OCI-LY3 (cell line): ENCODE data around the gene CNTRL.

Source experiments
- H2AFZ ChIP-seq: fragments of 200-600, 300-600 bp; shearing (Covaris generic); 2 replicates; pipeline ENCODE4 v1.6.0; 2014; ENCODE audit warnings: antibody characterized with exemption, low read depth, low read length
- H3K27ac ChIP-seq: fragments of 200-600, 300-600 bp; sonication (generic); 2 replicates; pipeline ENCODE4 v1.5.1; 2014; ENCODE audit warnings: mild to moderate bottlenecking, low read length, moderate library complexity, mixed read lengths
- H3K27me3 ChIP-seq: fragments of 200-600, 300-600 bp; sonication (generic); 2 replicates; pipeline ENCODE4 v1.6.1; 2014; ENCODE audit warnings: low read depth, low read length, mixed read lengths
- H3K36me3 ChIP-seq: fragments of 200-600, 300-600 bp; sonication (generic); replicated peaks from 2 replicates; pipeline ENCODE3; 2014; ENCODE audit warnings: low read depth, low read length, mixed read lengths
- H3K4me1 ChIP-seq: fragments of 300-600, 200-600 bp; sonication (generic); 2 replicates; pipeline ENCODE4 v1.6.1; 2014; ENCODE audit warnings: low read length, mixed read lengths
- H3K4me2 ChIP-seq: fragments of 200-600, 300-600 bp; sonication (generic); 2 replicates; pipeline ENCODE4 v1.6.1; 2014; ENCODE audit warnings: low read length, mixed read lengths
- H3K4me3 ChIP-seq: fragments of 300-600, 200-600 bp; sonication (generic); 2 replicates; pipeline ENCODE4 v1.5.1; 2014; ENCODE audit warnings: antibody characterized with exemption, mild to moderate bottlenecking, low read length, moderate library complexity
- H3K79me2 ChIP-seq: fragments of 300-600, 200-600 bp; shearing (Covaris generic); 2 replicates; pipeline ENCODE4 v1.6.1; 2014; ENCODE audit warnings: mild to moderate bottlenecking, low read length, mixed read lengths
- H3K9ac ChIP-seq: fragments of 300-600, 200-600 bp; shearing (Covaris generic); 2 replicates; pipeline ENCODE4 v1.6.0; 2014; ENCODE audit warnings: mild to moderate bottlenecking, low read length, moderate library complexity
- H3K9me3 ChIP-seq: fragments of 200-600, 300-600 bp; shearing (Covaris generic); 2 replicates; pipeline ENCODE4 v1.6.1; 2014; ENCODE audit warnings: low read length, mixed read lengths; ENCODE audit not compliant: insufficient read depth
- H4K20me1 ChIP-seq: fragments of 200-600, 300-600 bp; sonication (generic); 2 replicates; pipeline ENCODE4 v1.6.1; 2016; ENCODE audit warnings: low read length, mixed read lengths; ENCODE audit not compliant: insufficient read depth
- EZH2phosphoT487 ChIP-seq: fragments of 200-600 bp; shearing (Covaris generic); IDR thresholded peaks from 2 replicates; pipeline ENCODE4 v1.6.1; 2018; ENCODE audit warnings: antibody characterized with exemption, mixed run types, low read depth
- TF ChIP-seq, protein P1 (sequence below): fragments of 200-600, 300-600 bp; sonication (generic); IDR thresholded peaks from 2 replicates; pipeline ENCODE4 v1.5.1; 2014; ENCODE audit warnings: antibody characterized with exemption, low read length, low read depth

Gene CNTRL

DNA sequence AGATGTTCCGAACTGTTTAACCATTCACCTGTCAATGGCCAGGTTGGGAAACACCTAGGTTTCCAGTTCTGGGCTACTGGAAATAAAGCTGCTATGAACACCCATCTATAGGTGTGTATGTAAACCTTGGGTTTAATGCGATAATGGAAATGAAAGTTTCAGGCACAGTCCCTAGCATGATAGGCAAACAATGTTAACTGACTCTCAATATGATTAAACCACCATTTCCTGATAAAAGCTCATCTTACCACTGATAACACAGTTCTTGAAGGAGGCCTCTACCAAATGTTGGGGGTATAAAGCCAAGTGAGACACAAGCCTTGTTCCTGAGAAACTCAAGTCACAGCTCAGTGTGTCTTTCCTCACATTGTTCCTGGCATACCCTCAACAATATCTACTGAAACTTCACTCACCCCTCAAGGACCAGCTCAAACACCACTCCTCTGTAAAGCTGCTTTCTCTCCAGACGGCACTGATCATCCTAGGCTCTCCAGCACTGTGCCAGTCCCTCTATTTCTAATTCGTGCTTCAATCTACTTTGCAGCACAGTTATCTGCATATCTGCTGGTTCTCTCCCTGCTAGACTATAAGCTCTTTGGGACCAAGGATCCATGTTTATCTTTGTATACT, 111.1 kb downstream of the CNTRL start:
- Histone ChIP-seq H2AFZ (no peak overlapping the region), H3K4me3 (no peak overlapping the region), H4K20me1 (peaks cover 18% of the 10 kb centered on the region), H3K27me3 (no peaks in the 10 kb centered on the region), H3K4me2 (no peak overlapping the region), H3K4me1 (peaks cover 8% of the 10 kb centered on the region), H3K79me2 (peaks cover 63% of the 10 kb centered on the region), H3K36me3 (peaks cover 37% of the 10 kb centered on the region), H3K9ac (no peak overlapping the region), H3K27ac (no peak overlapping the region), H3K9me3 (no peaks in the 10 kb centered on the region)
- TF ChIP-seq EZH2phosphoT487: no peak
- TF ChIP-seq, protein P1, sequence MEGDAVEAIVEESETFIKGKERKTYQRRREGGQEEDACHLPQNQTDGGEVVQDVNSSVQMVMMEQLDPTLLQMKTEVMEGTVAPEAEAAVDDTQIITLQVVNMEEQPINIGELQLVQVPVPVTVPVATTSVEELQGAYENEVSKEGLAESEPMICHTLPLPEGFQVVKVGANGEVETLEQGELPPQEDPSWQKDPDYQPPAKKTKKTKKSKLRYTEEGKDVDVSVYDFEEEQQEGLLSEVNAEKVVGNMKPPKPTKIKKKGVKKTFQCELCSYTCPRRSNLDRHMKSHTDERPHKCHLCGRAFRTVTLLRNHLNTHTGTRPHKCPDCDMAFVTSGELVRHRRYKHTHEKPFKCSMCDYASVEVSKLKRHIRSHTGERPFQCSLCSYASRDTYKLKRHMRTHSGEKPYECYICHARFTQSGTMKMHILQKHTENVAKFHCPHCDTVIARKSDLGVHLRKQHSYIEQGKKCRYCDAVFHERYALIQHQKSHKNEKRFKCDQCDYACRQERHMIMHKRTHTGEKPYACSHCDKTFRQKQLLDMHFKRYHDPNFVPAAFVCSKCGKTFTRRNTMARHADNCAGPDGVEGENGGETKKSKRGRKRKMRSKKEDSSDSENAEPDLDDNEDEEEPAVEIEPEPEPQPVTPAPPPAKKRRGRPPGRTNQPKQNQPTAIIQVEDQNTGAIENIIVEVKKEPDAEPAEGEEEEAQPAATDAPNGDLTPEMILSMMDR: no peak

DNA sequence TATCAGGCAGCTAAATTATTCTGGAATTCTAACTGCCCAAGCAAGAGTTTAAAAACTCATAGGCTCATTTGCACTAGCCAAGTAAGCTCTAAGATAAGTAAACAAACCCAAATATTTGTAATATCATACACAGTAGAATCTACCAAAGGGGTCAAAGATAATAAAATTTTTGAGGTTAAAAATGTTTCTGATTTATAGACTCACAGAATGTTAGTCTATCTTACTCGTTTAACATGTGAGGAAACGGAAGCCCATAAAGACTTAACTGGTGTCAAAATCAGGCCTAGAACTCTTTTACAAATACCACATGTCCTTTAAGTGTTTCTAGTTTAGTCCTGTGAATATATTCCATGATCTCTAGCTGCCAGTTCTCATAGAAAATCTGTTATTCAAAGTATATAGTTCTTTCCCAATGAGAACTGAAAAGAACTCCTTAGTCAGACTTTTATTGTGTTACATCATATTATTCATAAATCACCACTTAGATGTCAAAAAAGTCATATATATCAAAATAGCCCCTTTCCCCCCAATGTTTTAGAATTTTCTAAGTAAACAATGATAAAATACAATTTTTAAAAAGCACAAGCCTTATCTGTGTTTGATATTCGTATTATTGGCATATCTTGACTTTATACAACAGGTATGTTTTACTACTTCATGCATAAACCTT, 113.0 kb downstream of the CNTRL start:
- Histone ChIP-seq H3K4me1 (peaks cover 8% of the 10 kb centered on the region), H3K4me2 (no peak overlapping the region)

DNA sequence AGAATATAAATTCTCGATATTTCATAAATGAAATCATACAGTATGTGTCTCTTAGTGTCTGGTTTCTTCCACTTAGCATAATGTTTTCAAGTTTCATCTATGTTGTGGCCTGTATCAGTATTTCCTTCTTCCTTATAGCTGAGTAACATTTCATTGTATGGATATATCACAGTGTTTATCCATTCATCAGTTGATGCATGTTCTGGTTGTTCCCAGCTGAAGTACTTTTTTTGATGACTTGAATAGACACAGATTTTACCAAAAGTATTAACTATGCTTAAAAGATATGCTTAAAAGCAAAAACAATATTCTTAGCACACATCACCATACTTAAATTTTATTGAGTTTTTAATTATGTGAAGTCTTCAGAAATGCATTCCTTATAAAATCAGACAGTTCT, 114.3 kb downstream of the CNTRL start:
- Histone ChIP-seq H3K9ac (no peak overlapping the region), H3K4me2 (no peak overlapping the region), H3K4me1 (no peaks in the 10 kb centered on the region), H3K27ac (no peak overlapping the region), H3K4me3 (no peak overlapping the region), H3K9me3 (no peaks in the 10 kb centered on the region), H3K79me2 (peaks cover 87% of the 10 kb centered on the region), H3K27me3 (no peaks in the 10 kb centered on the region), H4K20me1 (peaks cover 43% of the 10 kb centered on the region), H2AFZ (no peak overlapping the region), H3K36me3 (peaks cover 25% of the 10 kb centered on the region)
- TF ChIP-seq, protein P1: no peak
- no peak for TF ChIP-seq EZH2phosphoT487

More for the DNA sequence above, 113.0 kb downstream of the CNTRL start:
- H3K4me3 ChIP-seq: no peak overlapping the region
- H3K36me3 ChIP-seq: peaks cover 25% of the 10 kb centered on the region
- no peaks in the 10 kb centered on the region for H3K9me3 ChIP-seq
- H4K20me1 ChIP-seq: peaks cover 31% of the 10 kb centered on the region
- no peak overlapping the region for H2AFZ ChIP-seq
- H3K79me2 ChIP-seq: peaks cover 79% of the 10 kb centered on the region
- no peak overlapping the region for H3K27ac ChIP-seq
- TF ChIP-seq, protein P1: no peak
- no peak for TF ChIP-seq EZH2phosphoT487
- H3K9ac ChIP-seq: no peak overlapping the region
- no peaks in the 10 kb centered on the region for H3K27me3 ChIP-seq

DNA sequence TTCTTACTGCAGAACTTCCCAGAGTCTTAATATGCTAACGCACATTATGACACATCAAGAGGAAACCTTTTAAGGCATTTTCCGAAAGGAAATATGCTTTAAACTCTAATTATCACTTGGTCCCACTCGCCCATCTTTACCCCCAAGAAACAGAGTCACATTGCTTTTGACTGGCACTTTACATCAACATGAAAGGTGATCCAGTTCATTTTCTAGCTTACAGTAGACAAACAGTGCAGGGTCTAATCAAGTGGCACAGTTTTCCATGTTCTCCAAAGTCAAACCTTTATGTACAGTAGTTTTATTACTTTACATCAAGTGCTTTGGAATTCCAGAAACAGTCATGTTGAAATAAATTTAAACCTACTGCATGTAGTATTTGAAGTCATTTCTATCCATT, 114.9 kb downstream of the CNTRL start:
- TF ChIP-seq EZH2phosphoT487: no peak
- TF ChIP-seq, protein P1: no peak
- Histone ChIP-seq H3K36me3 (peaks cover 25% of the 10 kb centered on the region), H3K79me2 (peaks cover 88% of the 10 kb centered on the region), H3K27me3 (no peaks in the 10 kb centered on the region), H3K4me3 (no peak overlapping the region), H2AFZ (no peak overlapping the region), H3K4me2 (no peak overlapping the region), H3K9me3 (no peaks in the 10 kb centered on the region), H3K27ac (no peak overlapping the region), H3K4me1 (peaks cover 2% of the 10 kb centered on the region), H4K20me1 (peaks cover 49% of the 10 kb centered on the region), H3K9ac (no peak overlapping the region)
